Tibial artery (tissue), 4 donors: ENCODE data around the gene RFX1.
A peak's percentile ranks its signal among the peaks of the same experiment; 100 is the strongest.

Source experiments
- DNase-seq, 2 donors: peaks; one replicate each; pipeline ENCODE4 v3.0.0-alpha.2; 2019
- H3K27ac ChIP-seq, 2 donors: fragments of 200-600 bp; sonication (generic) in 1 of 2; 1 replicate in 1 of 2; 2 replicates in 1 of 2; pipeline ENCODE4 v1.5.1; 2018 to 2019; ENCODE audit warnings: mild to moderate bottlenecking in 1 of 2
- H3K27me3 ChIP-seq, 2 donors: fragments of 200-600 bp; sonication (generic) in 1 of 2; one replicate each; pipeline versions ENCODE4 v1.5.1 to v1.6.0; 2016 to 2019
- H3K36me3 ChIP-seq, 3 donors: fragments of 200-600 bp; sonication (generic) in 2 of 3; one replicate each; pipeline ENCODE4 v1.5.1; 2016 to 2019; ENCODE audit warnings: mild to moderate bottlenecking in 2 of 3
- H3K4me1 ChIP-seq, 4 donors: fragments of 200-600 bp; sonication (generic) in 2 of 4; 1 replicate in 3 of 4; 2 replicates in 1 of 4; pipeline ENCODE4 v1.5.1; 2016 to 2019
- H3K4me3 ChIP-seq, 2 donors: fragments of 200-600 bp; sonication (generic) in 1 of 2; 1 replicate in 1 of 2; 2 replicates in 1 of 2; pipeline ENCODE4 v1.5.1; 2018 to 2019; ENCODE audit warnings: mild to moderate bottlenecking in 2 of 2
- H3K9me3 ChIP-seq, 3 donors: fragments of 200-600 bp; sonication (generic) in 1 of 3; one replicate each; pipeline ENCODE4 v1.5.1; 2016 to 2019
- intact Hi-C: fragments of 100-400 bp; cut with DNase I; formaldehyde crosslinking; loops from one replicate; pipeline ENCODE4 v1.15.0; 2023; ENCODE audit warnings: low total_unique reads
- TF ChIP-seq, protein P1 (sequence below), 2 experiments: fragments of 200-600 bp in 1 of 2; fragments of 450-650 bp in 1 of 2; IDR thresholded peaks; one replicate each; pipeline ENCODE4 v1.5.1; 2017 to 2019; ENCODE audit warnings: antibody characterized with exemption in 2 of 2, mild to moderate bottlenecking in 1 of 2, moderate library complexity in 1 of 2

RFX1 gene

DNA sequence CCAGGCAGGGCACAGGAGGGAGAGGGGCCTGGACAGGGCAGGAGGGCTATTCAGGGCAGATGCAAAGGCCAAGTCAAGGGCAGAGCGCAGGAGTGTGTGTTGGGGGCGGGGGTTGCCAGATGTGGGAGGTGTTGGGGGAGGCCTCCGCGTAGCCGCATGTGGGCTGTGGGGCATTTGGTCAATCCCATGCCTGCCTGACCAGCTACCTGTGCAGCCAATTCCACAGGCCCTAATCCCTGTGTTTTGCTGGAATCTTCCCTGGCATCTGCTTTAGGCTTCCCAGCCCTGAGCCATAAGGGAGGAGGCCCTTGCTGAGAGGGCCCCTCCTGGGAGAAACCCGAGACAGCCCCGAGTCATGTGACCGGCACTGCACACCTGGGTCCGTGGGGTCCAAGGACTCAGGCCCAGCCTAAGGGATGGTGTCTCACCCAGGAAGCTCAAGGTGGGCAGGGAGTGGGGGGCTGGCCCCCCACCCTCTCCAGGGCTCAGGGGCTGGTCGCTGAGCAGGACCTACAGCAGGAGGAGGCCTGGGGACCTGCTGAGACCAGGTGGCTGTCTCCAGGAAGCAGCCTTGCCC is 20.3 kb downstream of the RFX1 start:
- Histone ChIP-seq H3K36me3 (peaks cover 0 to 36% (median 5%) of the 10 kb centered on the region in 3 donors), H3K27me3 (no peaks in the 10 kb centered on the region), H3K27ac (peak overlapping the region in 1 of 2 donors; percentile 6), H3K4me1 (peaks cover 0 to 19% (median 15%) of the 10 kb centered on the region in 4 donors), H3K4me3 (no peak overlapping the region), H3K9me3 (no peaks in the 10 kb centered on the region)
- intact Hi-C loops, result no loop called here
- TF ChIP-seq, protein P1, sequence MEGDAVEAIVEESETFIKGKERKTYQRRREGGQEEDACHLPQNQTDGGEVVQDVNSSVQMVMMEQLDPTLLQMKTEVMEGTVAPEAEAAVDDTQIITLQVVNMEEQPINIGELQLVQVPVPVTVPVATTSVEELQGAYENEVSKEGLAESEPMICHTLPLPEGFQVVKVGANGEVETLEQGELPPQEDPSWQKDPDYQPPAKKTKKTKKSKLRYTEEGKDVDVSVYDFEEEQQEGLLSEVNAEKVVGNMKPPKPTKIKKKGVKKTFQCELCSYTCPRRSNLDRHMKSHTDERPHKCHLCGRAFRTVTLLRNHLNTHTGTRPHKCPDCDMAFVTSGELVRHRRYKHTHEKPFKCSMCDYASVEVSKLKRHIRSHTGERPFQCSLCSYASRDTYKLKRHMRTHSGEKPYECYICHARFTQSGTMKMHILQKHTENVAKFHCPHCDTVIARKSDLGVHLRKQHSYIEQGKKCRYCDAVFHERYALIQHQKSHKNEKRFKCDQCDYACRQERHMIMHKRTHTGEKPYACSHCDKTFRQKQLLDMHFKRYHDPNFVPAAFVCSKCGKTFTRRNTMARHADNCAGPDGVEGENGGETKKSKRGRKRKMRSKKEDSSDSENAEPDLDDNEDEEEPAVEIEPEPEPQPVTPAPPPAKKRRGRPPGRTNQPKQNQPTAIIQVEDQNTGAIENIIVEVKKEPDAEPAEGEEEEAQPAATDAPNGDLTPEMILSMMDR (IDR thresholded peaks at IDR 0.05), result no peak
- no peak for DNase-seq

DNA sequence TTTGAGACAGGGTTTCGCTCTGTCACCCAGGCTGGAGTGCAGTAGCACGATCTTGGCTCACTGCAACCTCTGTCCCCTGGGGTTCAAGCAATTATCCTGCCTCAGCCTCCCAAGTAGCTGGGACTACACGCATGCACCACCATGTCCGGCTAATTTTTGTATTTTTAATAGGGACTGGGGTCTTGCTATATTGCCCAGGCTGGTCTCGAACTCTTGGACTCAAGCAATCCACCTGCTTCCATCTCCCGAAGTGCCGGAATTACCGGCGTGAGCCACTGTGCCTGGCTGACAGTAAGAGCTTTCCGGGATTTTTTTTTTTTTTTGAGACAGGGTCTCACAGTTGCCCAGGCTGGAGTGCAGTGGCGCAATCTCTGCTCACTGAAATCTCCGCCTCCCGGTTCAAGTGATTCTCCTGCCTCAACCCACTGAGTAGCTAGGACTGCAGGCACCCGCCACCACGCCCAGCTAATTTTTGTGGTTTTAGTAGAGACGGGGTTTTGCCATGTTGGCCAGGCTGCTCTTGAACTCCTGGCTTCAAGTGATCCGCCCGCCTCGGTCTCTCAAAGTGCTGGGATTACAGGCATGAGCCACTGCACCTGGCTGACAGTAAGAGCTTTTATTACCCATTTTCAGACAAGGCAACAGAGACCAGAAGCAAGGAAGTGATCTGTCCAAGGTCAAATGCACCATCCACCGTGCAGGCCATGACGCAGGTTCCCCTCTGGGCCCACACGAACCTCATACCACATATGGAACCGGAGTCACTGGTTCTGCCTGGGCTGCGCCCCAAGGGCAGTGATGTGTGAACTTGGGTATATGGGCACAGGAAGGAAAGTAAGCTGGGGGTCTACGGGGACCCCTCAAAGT is 21.0 kb downstream of the RFX1 start:
- Histone ChIP-seq H3K36me3 (peaks cover 0 to 36% (median 5%) of the 10 kb centered on the region in 3 donors), H3K4me1 (peaks cover 0 to 19% (median 15%) of the 10 kb centered on the region in 4 donors), H3K27me3 (no peaks in the 10 kb centered on the region), H3K4me3 (no peak overlapping the region), H3K9me3 (no peaks in the 10 kb centered on the region), H3K27ac (no peak overlapping the region)
- TF ChIP-seq, protein P1 (IDR thresholded peaks at IDR 0.05), result no peak
- DNase-seq, result no peak
- intact Hi-C loops, result no loop called here

DNA sequence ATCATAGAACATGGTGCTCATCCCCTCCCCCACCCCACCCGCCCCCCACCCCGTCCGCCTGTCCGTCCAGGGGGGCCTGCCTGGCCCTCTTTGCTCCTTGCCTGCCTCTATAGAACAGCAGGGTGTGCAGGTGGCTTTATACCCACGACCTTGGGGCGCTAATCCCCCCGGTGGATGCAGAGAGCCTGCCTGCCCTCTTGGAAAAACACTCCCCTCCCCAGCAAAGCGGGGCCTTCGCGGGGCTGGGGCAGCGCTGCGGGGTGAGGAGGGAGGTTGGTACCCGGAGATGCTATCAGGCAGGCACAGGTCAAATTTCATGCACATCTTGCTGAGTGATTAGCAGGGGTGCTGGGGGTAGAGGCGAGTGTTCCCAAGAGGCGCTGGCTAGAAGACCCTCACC is 21.9 kb downstream of the RFX1 start:
- Histone ChIP-seq H3K27ac (no peak overlapping the region), H3K9me3 (no peaks in the 10 kb centered on the region), H3K36me3 (peaks cover 0 to 30% (median 5%) of the 10 kb centered on the region in 3 donors), H3K4me3 (no peak overlapping the region), H3K27me3 (no peaks in the 10 kb centered on the region), H3K4me1 (peaks cover 0 to 25% (median 21%) of the 10 kb centered on the region in 4 donors)
- intact Hi-C loops, result no loop called here
- no peak for DNase-seq
- TF ChIP-seq, protein P1 (IDR thresholded peaks at IDR 0.05), result no peak

DNA sequence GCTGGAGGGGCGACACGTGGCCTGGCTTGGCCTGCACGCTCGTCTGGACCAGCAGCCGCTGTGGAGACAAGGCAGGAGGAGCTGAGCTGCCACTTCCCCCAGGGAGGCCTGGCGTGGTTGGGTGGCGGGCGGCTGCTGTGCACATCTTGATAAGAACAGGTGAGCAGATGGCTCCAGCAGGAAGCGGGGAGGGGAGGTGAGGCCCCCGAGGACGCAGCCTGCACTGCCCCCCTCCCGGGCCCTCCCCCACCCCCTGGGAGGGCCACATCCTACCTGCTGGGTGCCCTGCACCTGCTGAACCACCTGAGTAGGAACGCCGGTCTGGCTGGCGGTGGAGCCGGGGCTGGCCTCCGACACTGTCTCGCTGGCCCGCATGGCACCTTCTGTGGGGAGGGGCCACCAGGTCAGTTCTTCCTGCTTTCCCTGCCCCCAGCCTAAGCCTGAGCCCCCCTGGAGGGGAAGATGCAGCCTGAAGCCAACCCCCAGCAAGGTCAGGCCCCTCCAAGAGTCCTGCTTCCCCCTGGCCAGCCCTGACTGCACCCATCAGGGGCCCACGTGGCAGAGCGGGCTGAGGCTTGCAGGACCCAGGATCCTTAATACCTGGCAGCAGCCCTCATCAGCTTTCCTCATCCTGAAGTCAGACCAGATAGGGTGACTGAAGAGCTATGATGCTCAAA is 22.8 kb downstream of the RFX1 start:
- no peak for DNase-seq
- TF ChIP-seq, protein P1 (IDR thresholded peaks at IDR 0.05), result no peak
- intact Hi-C loops, result no loop called here
- Histone ChIP-seq H3K27me3 (no peaks in the 10 kb centered on the region), H3K4me3 (no peak overlapping the region), H3K27ac (no peak overlapping the region), H3K4me1 (peaks cover 0 to 31% (median 27%) of the 10 kb centered on the region in 4 donors), H3K36me3 (peaks cover 0 to 25% (median 5%) of the 10 kb centered on the region in 3 donors), H3K9me3 (no peaks in the 10 kb centered on the region)

DNA sequence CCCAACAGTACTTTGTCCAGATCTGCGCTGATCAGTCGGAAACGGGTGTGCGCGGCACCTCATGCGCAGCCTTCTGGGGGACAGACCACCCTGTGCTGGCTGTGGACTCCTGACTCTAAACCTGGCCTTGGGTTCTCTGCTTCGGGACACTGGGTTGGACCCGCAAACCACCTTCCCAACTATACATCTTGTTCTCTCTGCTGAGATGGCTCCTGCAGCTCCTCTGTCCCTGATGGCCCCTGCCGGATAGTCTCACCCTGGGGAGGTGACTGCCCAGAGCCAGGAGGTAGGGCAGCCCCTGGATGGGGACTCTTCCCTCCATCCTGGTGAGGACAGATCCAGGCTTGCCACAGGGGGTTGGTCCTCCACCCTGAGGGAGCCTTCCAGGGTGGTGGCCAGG is 23.3 kb downstream of the RFX1 start:
- no peak for DNase-seq
- H3K27me3 ChIP-seq, result no peaks in the 10 kb centered on the region
- TF ChIP-seq, protein P1 (IDR thresholded peaks at IDR 0.05), result no peak
- H3K4me1 ChIP-seq, result peaks cover 0 to 37% (median 32%) of the 10 kb centered on the region in 4 donors
- peaks cover 0 to 25% (median 5%) of the 10 kb centered on the region in 3 donors for H3K36me3 ChIP-seq
- no peaks in the 10 kb centered on the region for H3K9me3 ChIP-seq
- no peak overlapping the region for H3K4me3 ChIP-seq
- no peak overlapping the region for H3K27ac ChIP-seq
- intact Hi-C loops, result no loop called here
